Mesenchymal stem cell (in vitro differentiated cells and primary cell): ENCODE data around the gene ZIC3. TPM values are rescaled to one million over a fixed set of nuclear protein-coding genes. Genes with fewer than 3 reads are reported as not detected.

Experiments used
- DNase-seq: peaks from one replicate; pipeline ENCODE4 v3.0.0-alpha.2; 2013
- H2AFZ ChIP-seq: one replicate; pipeline ENCODE4 v1.6.1; 2013; ENCODE audit warnings: low read depth, mild to moderate bottlenecking, control low read depth, inconsistent platforms, low read length, moderate library complexity
- H2AK5ac ChIP-seq: 2 replicates; pipeline ENCODE4 v1.6.1; 2013; ENCODE audit warnings: low read length, moderate library complexity, mild to moderate bottlenecking, inconsistent platforms; ENCODE audit not compliant: severe bottlenecking
- H2BK120ac ChIP-seq: one replicate; pipeline ENCODE4 v1.6.1; 2013; ENCODE audit warnings: low read depth, mild to moderate bottlenecking, inconsistent platforms, low read length, moderate library complexity
- H2BK12ac ChIP-seq, 2 experiments: one replicate each; pipeline ENCODE4 v1.6.1; 2013; ENCODE audit warnings: inconsistent platforms in 2 of 2, low read length in 2 of 2, mild to moderate bottlenecking in 2 of 2, moderate library complexity in 2 of 2, control low read depth in 1 of 2
- H2BK15ac ChIP-seq: one replicate; pipeline ENCODE4 v1.6.1; 2013; ENCODE audit warnings: mild to moderate bottlenecking, low read depth, inconsistent platforms; ENCODE audit not compliant: poor library complexity, severe bottlenecking
- H2BK5ac ChIP-seq: 2 replicates; pipeline ENCODE4 v1.6.1; 2013; ENCODE audit warnings: low read depth, mild to moderate bottlenecking, low read length, control low read depth, inconsistent platforms; ENCODE audit not compliant: poor library complexity, severe bottlenecking
- H3K14ac ChIP-seq, 2 experiments: one replicate each; pipeline ENCODE4 v1.6.1; 2013; ENCODE audit warnings: inconsistent platforms in 2 of 2, low read length in 2 of 2, control low read depth in 1 of 2, mild to moderate bottlenecking in 1 of 2, moderate library complexity in 1 of 2
- H3K18ac ChIP-seq, 2 experiments: one replicate each; pipeline ENCODE4 v1.6.1; 2013; ENCODE audit warnings: inconsistent platforms in 2 of 2, low read length in 2 of 2, control low read depth in 1 of 2, low read depth in 1 of 2, mild to moderate bottlenecking in 1 of 2
- H3K23ac ChIP-seq, 2 experiments: one replicate each; pipeline ENCODE4 v1.6.1; 2013; ENCODE audit warnings: inconsistent platforms in 2 of 2, low read length in 2 of 2, mild to moderate bottlenecking in 2 of 2, moderate library complexity in 2 of 2, control low read depth in 1 of 2
- H3K27ac ChIP-seq: 2 replicates; pipeline ENCODE4 v1.5.1; 2013; ENCODE audit warnings: mild to moderate bottlenecking, moderate library complexity, low read length, control low read depth, inconsistent platforms; ENCODE audit not compliant: poor library complexity, severe bottlenecking
- H3K27me3 ChIP-seq, 2 experiments: 2 replicates each; pipeline versions ENCODE4 v1.6.1 to v1.7.0; 2013; ENCODE audit warnings: low read length in 2 of 2, mild to moderate bottlenecking in 2 of 2, moderate library complexity in 2 of 2, control low read depth in 1 of 2, inconsistent platforms in 1 of 2; ENCODE audit not compliant: control insufficient read depth in 1 of 2, insufficient read depth in 1 of 2
- H3K36me3 ChIP-seq, 2 experiments: 2 replicates each; pipeline versions ENCODE4 v1.6.1 to v1.7.0; 2013; ENCODE audit warnings: low read length in 2 of 2, control low read depth in 1 of 2, inconsistent platforms in 1 of 2, low read depth in 1 of 2, mild to moderate bottlenecking in 1 of 2; ENCODE audit not compliant: insufficient read depth in 2 of 2, control insufficient read depth in 1 of 2
- H3K4ac ChIP-seq, 2 experiments: one replicate each; pipeline ENCODE4 v1.6.1; 2013; ENCODE audit warnings: inconsistent platforms in 2 of 2, low read length in 2 of 2, mild to moderate bottlenecking in 2 of 2, moderate library complexity in 2 of 2, control low read depth in 1 of 2, low read depth in 1 of 2
- H3K4me1 ChIP-seq: 2 replicates; pipeline ENCODE4 v1.6.1; 2013; ENCODE audit warnings: low read depth, low read length, control low read depth; ENCODE audit not compliant: control insufficient read depth, insufficient read depth
- H3K4me2 ChIP-seq: 2 replicates; pipeline ENCODE4 v1.6.1; 2013; ENCODE audit warnings: low read length, mild to moderate bottlenecking, inconsistent platforms; ENCODE audit not compliant: poor library complexity, severe bottlenecking
- H3K4me3 ChIP-seq, 2 experiments: 2 replicates each; pipeline versions ENCODE4 v1.5.1 to v1.7.0; 2013; ENCODE audit warnings: low read length in 2 of 2, mild to moderate bottlenecking in 2 of 2, control low read depth in 1 of 2, low read depth in 1 of 2; ENCODE audit not compliant: insufficient read depth in 1 of 2
- H3K79me1 ChIP-seq: replicated peaks from 2 replicates; pipeline ENCODE4 v1.6.1; 2013; ENCODE audit warnings: mild to moderate bottlenecking, control low read depth, low read length, inconsistent platforms; ENCODE audit not compliant: poor library complexity, severe bottlenecking
- H3K9ac ChIP-seq: 2 replicates; pipeline ENCODE4 v1.7.0; 2013; ENCODE audit warnings: mild to moderate bottlenecking, low read length, moderate library complexity
- H3K9me3 ChIP-seq: 2 replicates; pipeline ENCODE4 v1.7.0; 2013; ENCODE audit warnings: mild to moderate bottlenecking, low read length; ENCODE audit not compliant: control insufficient read depth
- H4K8ac ChIP-seq: one replicate; pipeline ENCODE4 v1.6.1; 2013; ENCODE audit warnings: inconsistent platforms, mild to moderate bottlenecking, low read length, moderate library complexity
- H4K91ac ChIP-seq: one replicate; pipeline ENCODE4 v1.6.1; 2013; ENCODE audit warnings: mild to moderate bottlenecking, low read length, inconsistent platforms
- WGBS: methylation state at CpG from one replicate; pipeline ENCODE4 v1.1.7; 2013; ENCODE audit warnings: mixed read lengths; 5-methylcytosine and 5-hydroxymethylcytosine counted together
- polyA plus RNA-seq, 2 experiments: library from polyadenylated mRNA; stranded (reverse); fragments of 200-250 nt; gene quantifications; one replicate each; pipeline ENCODE4 v1.2.3, GENCODE V29; 2013

ZIC3 gene
- polyA plus RNA-seq (2013, experiment 1 of 2) = not detected
- polyA plus RNA-seq (2013, experiment 2 of 2) = not detected

GRCh38 chrX:137565921-137566745 lies at the start of gene ZIC3:
Gene ZIC3 (plus strand): TSS chrX:137566127. CDS start chrX:137566692, 565 bp downstream.
- Histone ChIP-seq H2AFZ (no peak within 1 kb of the TSS), H3K4me1 (peaks cover 15% of the 10 kb centered on the region), H3K27ac (no peak within 1 kb of the TSS), H4K91ac (no peak within 1 kb of the TSS), H2BK5ac (no peak within 1 kb of the TSS), H3K14ac (no peak within 1 kb of the TSS), H3K36me3 (no peaks in the 10 kb centered on the region), H3K79me1 (no peaks in the 10 kb centered on the region), H2BK15ac (no peak within 1 kb of the TSS), H3K9ac (no peak within 1 kb of the TSS), H3K18ac (no peak within 1 kb of the TSS), H4K8ac (no peak within 1 kb of the TSS), H2AK5ac (no peak within 1 kb of the TSS), H3K9me3 (no peaks in the 10 kb centered on the region), H2BK12ac (no peak within 1 kb of the TSS), H2BK120ac (no peak within 1 kb of the TSS), H3K27me3 (peaks cover 63 to 77% of the 10 kb centered on the region in 2 experiments), H3K4me3 (peak within 1 kb of the TSS; percentile 50 to 65), H3K4me2 (peak within 1 kb of the TSS; percentile 68), H3K4ac (no peak within 1 kb of the TSS), H3K23ac (no peak within 1 kb of the TSS)
- DNase-seq = peak; percentile 0
- 2% methylated on average over 42 of the region's 69 CpGs for WGBS

- Histone ChIP-seq H3K14ac (no peak overlapping the region), H2BK5ac (no peak overlapping the region), H4K91ac (no peak overlapping the region), H3K4me2 (no peak overlapping the region), H2BK15ac (no peak overlapping the region), H3K79me1 (no peaks in the 10 kb centered on the region), H3K27me3 (no peaks in the 10 kb centered on the region), H3K9me3 (no peaks in the 10 kb centered on the region), H2BK120ac (no peak overlapping the region), H2AFZ (no peak overlapping the region), H4K8ac (no peak overlapping the region), H3K23ac (no peak overlapping the region), H3K4me1 (no peaks in the 10 kb centered on the region), H3K27ac (no peak overlapping the region), H3K9ac (no peak overlapping the region), H2BK12ac (no peak overlapping the region), H3K18ac (no peak overlapping the region), H3K4ac (no peak overlapping the region), H2AK5ac (no peak overlapping the region), H3K36me3 (no peaks in the 10 kb centered on the region), H3K4me3 (no peak overlapping the region)
- 80% methylated on average over 3 of the region's 3 CpGs for WGBS
- DNase-seq = no peak
These were observed 46.5 kb upstream of the ZIC3 start for GRCh38 chrX:137519459-137519858.

- no peak overlapping the region for H2AK5ac ChIP-seq
- H3K4ac ChIP-seq = no peak overlapping the region
- H3K4me2 ChIP-seq = no peak overlapping the region
- no peaks in the 10 kb centered on the region for H3K4me1 ChIP-seq
- no peak overlapping the region for H3K27ac ChIP-seq
- H2BK5ac ChIP-seq = no peak overlapping the region
- H2AFZ ChIP-seq = no peak overlapping the region
- H3K9ac ChIP-seq = no peak overlapping the region
- no peaks in the 10 kb centered on the region for H3K36me3 ChIP-seq
- H3K79me1 ChIP-seq = no peaks in the 10 kb centered on the region
- 11% methylated on average over 39 of the region's 45 CpGs for WGBS
- no peak overlapping the region for H2BK15ac ChIP-seq
- no peak overlapping the region for H4K91ac ChIP-seq
- no peak overlapping the region for H4K8ac ChIP-seq
- H3K9me3 ChIP-seq = peaks cover under 1% of the 10 kb centered on the region
- no peak overlapping the region for H3K18ac ChIP-seq
- no peak overlapping the region for H2BK120ac ChIP-seq
- H2BK12ac ChIP-seq = no peak overlapping the region
- no peak overlapping the region for H3K4me3 ChIP-seq
- H3K23ac ChIP-seq = no peak overlapping the region
- H3K14ac ChIP-seq = no peak overlapping the region
- peaks cover 52 to 64% of the 10 kb centered on the region in 2 experiments for H3K27me3 ChIP-seq
- no peak for DNase-seq
These were observed 19.9 kb upstream of the ZIC3 start for GRCh38 chrX:137545711-137546651.

GRCh38 chrX:137547291-137547690 lies 18.6 kb upstream of the ZIC3 start:
- H3K9me3 ChIP-seq = peaks cover 3% of the 10 kb centered on the region
- no peak overlapping the region for H2BK5ac ChIP-seq
- H3K4me1 ChIP-seq = no peaks in the 10 kb centered on the region
- H3K4me2 ChIP-seq = no peak overlapping the region
- no peak for DNase-seq
- H2BK12ac ChIP-seq = no peak overlapping the region
- H3K79me1 ChIP-seq = no peaks in the 10 kb centered on the region
- no peak overlapping the region for H2BK15ac ChIP-seq
- no peak overlapping the region for H2AFZ ChIP-seq
- WGBS = 4% methylated on average over 25 of the region's 28 CpGs
- no peak overlapping the region for H4K8ac ChIP-seq
- no peak overlapping the region for H3K9ac ChIP-seq
- H3K4me3 ChIP-seq = no peak overlapping the region
- no peak overlapping the region for H3K23ac ChIP-seq
- H3K4ac ChIP-seq = no peak overlapping the region
- no peak overlapping the region for H2AK5ac ChIP-seq
- no peak overlapping the region for H3K27ac ChIP-seq
- H2BK120ac ChIP-seq = no peak overlapping the region
- H3K36me3 ChIP-seq = no peaks in the 10 kb centered on the region
- H4K91ac ChIP-seq = no peak overlapping the region
- peaks cover 53 to 72% of the 10 kb centered on the region in 2 experiments for H3K27me3 ChIP-seq
- H3K18ac ChIP-seq = no peak overlapping the region
- no peak overlapping the region for H3K14ac ChIP-seq
